Spleen (tissue), 11 donors: ENCODE data around the gene CHIC2. TPM values are rescaled to one million over a fixed set of nuclear protein-coding genes. Genes with fewer than 3 reads are reported as not detected.

Experiments
- DNase-seq: peaks from one replicate; pipeline ENCODE4 v3.0.0-alpha.2; 2020
- H3K27ac ChIP-seq, 8 donors: fragments of 200-600 bp; sonication (generic) in 7 of 8; 1 replicate in 4 of 8; 2 replicates in 4 of 8; pipeline versions ENCODE4 v1.5.0 to v1.8.0; 2016 to 2021; ENCODE audit warnings: inconsistent platforms in 4 of 8, mild to moderate bottlenecking in 4 of 8, moderate library complexity in 1 of 8
- H3K27me3 ChIP-seq, 7 donors: fragments of 200-600 bp; sonication (generic) in 6 of 7; replicated peaks in 1 of 7; 1 replicate in 4 of 7; 2 replicates in 3 of 7; pipeline versions ENCODE4 v1.5.0 to v1.8.0; 2016 to 2021; ENCODE audit warnings: inconsistent platforms in 3 of 7, mild to moderate bottlenecking in 1 of 7
- H3K36me3 ChIP-seq, 6 donors: fragments of 200-600 bp; sonication (generic) in 5 of 6; 1 replicate in 4 of 6; 2 replicates in 2 of 6; pipeline versions ENCODE4 v1.5.0 to v1.8.0; 2016 to 2021; ENCODE audit warnings: inconsistent platforms in 2 of 6
- H3K4me1 ChIP-seq, 6 donors: fragments of 200-600 bp; sonication (generic) in 5 of 6; 1 replicate in 3 of 6; 2 replicates in 3 of 6; pipeline versions ENCODE4 v1.5.0 to v1.8.0; 2016 to 2021; ENCODE audit warnings: inconsistent platforms in 3 of 6
- H3K4me3 ChIP-seq, 8 donors: fragments of 200-600 bp; sonication (generic) in 7 of 8; 1 replicate in 4 of 8; 2 replicates in 4 of 8; pipeline versions ENCODE4 v1.5.0 to v1.8.0; 2016 to 2021; ENCODE audit warnings: inconsistent platforms in 4 of 8, mild to moderate bottlenecking in 4 of 8, moderate library complexity in 2 of 8
- H3K9me3 ChIP-seq, 8 donors: fragments of 200-600 bp; sonication (generic) in 7 of 8; 1 replicate in 4 of 8; 2 replicates in 4 of 8; pipeline versions ENCODE4 v1.5.0 to v1.8.0; 2016 to 2021; ENCODE audit warnings: inconsistent platforms in 4 of 8
- CTCF ChIP-seq, 11 experiments: fragments of 200-600 bp in 7 of 11; fragments of 450-650 bp in 4 of 11; sonication (generic) in 4 of 11; IDR thresholded peaks in 8 of 11; conservative IDR thresholded peaks in 3 of 11; 1 replicate in 7 of 11; 2 replicates in 4 of 11; pipeline versions ENCODE4 v1.4.0 to v1.8.0; 2016 to 2021; ENCODE audit warnings: antibody characterized with exemption in 11 of 11, inconsistent platforms in 4 of 11, mild to moderate bottlenecking in 1 of 11
- POLR2A ChIP-seq, 3 donors: fragments of 450-650 bp; IDR thresholded peaks; one replicate each; pipeline ENCODE4 v1.5.1; 2017; ENCODE audit warnings: antibody characterized with exemption in 3 of 3, mild to moderate bottlenecking in 1 of 3
- POLR2AphosphoS5 ChIP-seq, 3 donors: sonication (generic); formaldehyde crosslinking; IDR thresholded peaks; one replicate each; pipeline ENCODE4 v1.5.1; 2017; ENCODE audit warnings: antibody characterized with exemption in 3 of 3
- WGBS, 5 donors: extraction: QIAGEN DNeasy Blood & Tissue Kit in 3 of 5; methylation state at CpG; one replicate each; pipeline versions ENCODE4 v1.1.5 to v1.1.7; 2013 to 2018; 5-methylcytosine and 5-hydroxymethylcytosine counted together
- intact Hi-C: fragments of 100-400 bp; cut with DNase I; formaldehyde crosslinking; loops from one replicate; pipeline ENCODE4 v1.15.0; 2023; ENCODE audit warnings: low total_unique reads
- polyA plus RNA-seq, 3 donors: library from polyadenylated mRNA; stranded (reverse); fragments of 200-250 nt; gene quantifications; one replicate each; pipeline ENCODE4 v1.2.1, GENCODE V29; 2013
- total RNA-seq, 7 donors: library from RNA; depleted of rRNA in 3 of 7; stranded (reverse); fragments of >200 nt in 3 of 7; fragmentation: NEBNext Ultra II Directional in 4 of 7; extraction: Animal tissue kit (Norgen Biotek cat#: 25700) in 4 of 7; gene quantifications; one replicate each; pipeline versions ENCODE4 v1.1.0 to v1.2.1, GENCODE V29; 2016 to 2021
- donor health status: healthy with polysubstance abuse.
- donor health status: DM: no; HTN: no; CAD: no; lungs with moderate emphysema.
- donor health status: DM: no; HTN: no; CAD: no.
- donor health status: Bipolar disorder and iron deficiency.
- donor health status: healthy.
- donor health status: DM: no; HTN: no; CAD: no.
- donor health status: DM: yes; HTN: yes; CAD: no.

CHIC2 gene
- total and polyA plus RNA-seq, 10 donors, result 7.6 to 68.2 (median 39.7) TPM

GRCh38 chr4:54077812-54078211, 13.4 kb upstream of the CHIC2 start:
- no peaks in the 10 kb centered on the region for H3K4me1 ChIP-seq
- H3K9me3 ChIP-seq, result no peaks in the 10 kb centered on the region
- H3K27ac ChIP-seq, result no peak overlapping the region
- TF ChIP-seq CTCF (IDR thresholded peaks at IDR 0.05 in 8 of 11, conservative IDR thresholded peaks at IDR 0.05 in 3 of 11), result no peak
- TF ChIP-seq POLR2A (IDR thresholded peaks at IDR 0.05), result no peak
- no peak for TF ChIP-seq POLR2AphosphoS5 (IDR thresholded peaks at IDR 0.05)
- DNase-seq, result no peak
- WGBS, 5 donors, result 88 to 100% (median 94%) methylated on average over 1 of the region's 1 CpG
- H3K27me3 ChIP-seq, result peaks cover 0 to 4% (median 0%) of the 10 kb centered on the region in 7 donors
- no peaks in the 10 kb centered on the region for H3K36me3 ChIP-seq
- H3K4me3 ChIP-seq, result no peak overlapping the region
- intact Hi-C loops, result no loop called here

- no peak for DNase-seq
- TF ChIP-seq POLR2AphosphoS5 (IDR thresholded peaks at IDR 0.05), result no peak
- no peak for TF ChIP-seq CTCF (IDR thresholded peaks at IDR 0.05 in 8 of 11, conservative IDR thresholded peaks at IDR 0.05 in 3 of 11)
- TF ChIP-seq POLR2A (IDR thresholded peaks at IDR 0.05), result no peak
- H3K9me3 ChIP-seq, result no peaks in the 10 kb centered on the region
- H3K27ac ChIP-seq, result no peak overlapping the region
- no peak overlapping the region for H3K4me3 ChIP-seq
- no peaks in the 10 kb centered on the region for H3K4me1 ChIP-seq
- no peaks in the 10 kb centered on the region for H3K36me3 ChIP-seq
- intact Hi-C loops, result no loop called here
- peaks cover 0 to 4% (median 0%) of the 10 kb centered on the region in 7 donors for H3K27me3 ChIP-seq
Observed at GRCh38 chr4:54076673-54077072, 12.3 kb upstream of the CHIC2 start.

- Histone ChIP-seq H3K27me3 (peaks cover 0 to 4% (median 0%) of the 10 kb centered on the region in 7 donors), H3K4me1 (no peaks in the 10 kb centered on the region), H3K4me3 (no peak overlapping the region), H3K9me3 (no peaks in the 10 kb centered on the region), H3K36me3 (no peaks in the 10 kb centered on the region), H3K27ac (no peak overlapping the region)
- no peak for DNase-seq
- TF ChIP-seq POLR2A (IDR thresholded peaks at IDR 0.05) (no peak), CTCF (IDR thresholded peaks at IDR 0.05 in 8 of 11, conservative IDR thresholded peaks at IDR 0.05 in 3 of 11) (no peak), POLR2AphosphoS5 (IDR thresholded peaks at IDR 0.05) (no peak)
- intact Hi-C loops, result no loop called here
Observed at GRCh38 chr4:54074381-54074780, 10.0 kb upstream of the CHIC2 start.

- no peaks in the 10 kb centered on the region for H3K36me3 ChIP-seq
- intact Hi-C loops, result no loop called here
- H3K4me3 ChIP-seq, result no peak overlapping the region
- no peak overlapping the region for H3K27ac ChIP-seq
- H3K4me1 ChIP-seq, result no peaks in the 10 kb centered on the region
- TF ChIP-seq POLR2AphosphoS5 (IDR thresholded peaks at IDR 0.05) (no peak), CTCF (IDR thresholded peaks at IDR 0.05 in 8 of 11, conservative IDR thresholded peaks at IDR 0.05 in 3 of 11) (no peak), POLR2A (IDR thresholded peaks at IDR 0.05) (no peak)
- H3K9me3 ChIP-seq, result no peaks in the 10 kb centered on the region
- 90 to 98% (median 95%) methylated on average over 2 of the region's 2 CpGs for WGBS, 5 donors
- DNase-seq, result no peak
- peaks cover 0 to 4% (median 0%) of the 10 kb centered on the region in 7 donors for H3K27me3 ChIP-seq
Observed at GRCh38 chr4:54073271-54073880, 9.0 kb upstream of the CHIC2 start.
